ENCODE data around the gene NUDT21. TPM values are rescaled to one million over a fixed set of nuclear protein-coding genes. Genes with fewer than 3 reads are reported as not detected.

The NUDT21 gene
- total and polyA plus RNA-seq, 9 donors, result 40.8 to 163 (median 126) TPM

DNA sequence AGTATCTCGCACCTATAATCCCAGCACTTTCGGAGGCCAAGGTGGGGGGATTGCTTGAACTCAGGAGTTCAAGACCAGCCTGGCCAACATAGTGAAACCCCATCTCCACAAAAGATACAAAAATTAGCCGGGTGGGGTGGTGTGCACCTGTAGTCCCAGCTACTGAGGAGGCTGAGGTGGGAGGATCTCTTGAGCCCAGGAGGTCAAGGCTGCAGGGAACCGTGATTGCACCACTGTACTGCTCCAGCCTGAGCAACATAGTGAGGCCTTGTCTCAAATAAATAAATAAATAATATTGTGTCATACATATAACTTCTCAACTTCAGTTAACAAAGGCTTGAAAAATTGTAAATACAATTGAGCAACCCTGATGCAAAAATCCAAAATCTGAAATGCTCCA, 34.0 kb downstream of the NUDT21 start:
- Histone ChIP-seq H3K4me1 (ENCODE audit: insufficient read depth) (peaks cover 7% of the 10 kb centered on the region), H3K27ac (no peak overlapping the region), H3K9me3 (no peaks in the 10 kb centered on the region), H3K27me3 (no peaks in the 10 kb centered on the region), H3K36me3 (no peaks in the 10 kb centered on the region), H3K4me3 (no peak overlapping the region)
- TF ChIP-seq POLR2A (IDR thresholded peaks at IDR 0.05), result no peak
- TF ChIP-seq, protein P1, sequence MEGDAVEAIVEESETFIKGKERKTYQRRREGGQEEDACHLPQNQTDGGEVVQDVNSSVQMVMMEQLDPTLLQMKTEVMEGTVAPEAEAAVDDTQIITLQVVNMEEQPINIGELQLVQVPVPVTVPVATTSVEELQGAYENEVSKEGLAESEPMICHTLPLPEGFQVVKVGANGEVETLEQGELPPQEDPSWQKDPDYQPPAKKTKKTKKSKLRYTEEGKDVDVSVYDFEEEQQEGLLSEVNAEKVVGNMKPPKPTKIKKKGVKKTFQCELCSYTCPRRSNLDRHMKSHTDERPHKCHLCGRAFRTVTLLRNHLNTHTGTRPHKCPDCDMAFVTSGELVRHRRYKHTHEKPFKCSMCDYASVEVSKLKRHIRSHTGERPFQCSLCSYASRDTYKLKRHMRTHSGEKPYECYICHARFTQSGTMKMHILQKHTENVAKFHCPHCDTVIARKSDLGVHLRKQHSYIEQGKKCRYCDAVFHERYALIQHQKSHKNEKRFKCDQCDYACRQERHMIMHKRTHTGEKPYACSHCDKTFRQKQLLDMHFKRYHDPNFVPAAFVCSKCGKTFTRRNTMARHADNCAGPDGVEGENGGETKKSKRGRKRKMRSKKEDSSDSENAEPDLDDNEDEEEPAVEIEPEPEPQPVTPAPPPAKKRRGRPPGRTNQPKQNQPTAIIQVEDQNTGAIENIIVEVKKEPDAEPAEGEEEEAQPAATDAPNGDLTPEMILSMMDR (IDR thresholded peaks at IDR 0.05), result no peak
- no peak for TF ChIP-seq EP300 (IDR thresholded peaks at IDR 0.05)
- no peak for DNase-seq
- intact Hi-C loops (cut with DNase I), result no loop called here
- 90 to 93% (median 91%) methylated on average over 4 of the region's 4 CpGs for WGBS, 3 donors

DNA sequence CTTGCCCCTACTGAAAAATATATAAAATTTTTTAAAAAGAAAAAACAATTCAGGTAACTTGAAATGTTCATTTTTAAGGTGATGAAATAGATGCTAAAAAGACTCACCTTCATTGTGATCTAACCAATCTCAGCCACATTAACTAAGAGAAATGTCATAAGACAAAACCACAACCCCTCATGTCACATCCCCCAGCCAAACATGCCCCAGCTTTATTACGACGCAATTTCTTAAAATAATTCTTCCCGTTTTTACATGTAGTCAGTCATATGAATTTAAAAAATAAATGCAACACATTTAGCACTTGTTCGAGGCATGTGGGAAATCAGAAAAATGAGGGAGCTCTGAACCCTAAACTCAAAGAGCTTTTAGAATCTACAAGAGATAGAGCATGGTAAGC, 35.3 kb downstream of the NUDT21 start:
- TF ChIP-seq EP300 (IDR thresholded peaks at IDR 0.05) (no peak), POLR2A (IDR thresholded peaks at IDR 0.05) (no peak)
- DNase-seq, result no peak
- Histone ChIP-seq H3K4me3 (no peak overlapping the region), H3K4me1 (ENCODE audit: insufficient read depth) (peaks cover 2% of the 10 kb centered on the region), H3K27ac (no peak overlapping the region), H3K36me3 (no peaks in the 10 kb centered on the region), H3K9me3 (no peaks in the 10 kb centered on the region), H3K27me3 (no peaks in the 10 kb centered on the region)
- intact Hi-C loops (cut with DNase I), result no loop called here
- whole genome bisulfite sequencing, 3 donors, result 85 to 90% (median 89%) methylated on average over 4 of the region's 4 CpGs

DNA sequence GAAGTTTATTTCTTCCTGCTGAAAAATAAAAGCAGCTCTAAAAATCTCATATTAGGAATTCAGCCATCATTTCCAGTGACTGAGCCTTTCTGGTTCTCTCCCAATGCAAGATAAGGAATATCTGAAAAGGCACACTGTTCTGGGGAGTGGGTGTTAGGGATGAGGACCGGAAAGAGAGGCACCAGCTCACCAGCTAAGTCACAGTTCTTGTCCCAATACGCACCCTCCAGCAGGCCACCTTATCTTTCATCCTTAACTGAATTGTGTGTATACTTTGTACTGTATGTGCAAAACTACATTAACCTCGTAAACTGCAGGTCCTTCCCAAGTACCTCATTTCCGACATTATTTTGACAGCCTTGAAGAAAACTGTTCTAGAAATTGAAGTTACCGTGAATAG, 36.8 kb downstream of the NUDT21 start:
- no peaks in the 10 kb centered on the region for H3K36me3 ChIP-seq
- H3K4me3 ChIP-seq, result no peak overlapping the region
- DNase-seq, result no peak
- H3K4me1 ChIP-seq (ENCODE audit: insufficient read depth), result peaks cover 2% of the 10 kb centered on the region
- WGBS, 3 donors, result 69 to 76% (median 75%) methylated on average over 5 of the region's 5 CpGs
- intact Hi-C loops (cut with DNase I), result no loop called here
- H3K27ac ChIP-seq, result no peak overlapping the region
- no peaks in the 10 kb centered on the region for H3K9me3 ChIP-seq
- H3K27me3 ChIP-seq, result no peaks in the 10 kb centered on the region
- TF ChIP-seq EP300 (IDR thresholded peaks at IDR 0.05), result no peak
- TF ChIP-seq, protein P1 (IDR thresholded peaks at IDR 0.05), result no peak
- no peak for TF ChIP-seq POLR2A (IDR thresholded peaks at IDR 0.05)

DNA sequence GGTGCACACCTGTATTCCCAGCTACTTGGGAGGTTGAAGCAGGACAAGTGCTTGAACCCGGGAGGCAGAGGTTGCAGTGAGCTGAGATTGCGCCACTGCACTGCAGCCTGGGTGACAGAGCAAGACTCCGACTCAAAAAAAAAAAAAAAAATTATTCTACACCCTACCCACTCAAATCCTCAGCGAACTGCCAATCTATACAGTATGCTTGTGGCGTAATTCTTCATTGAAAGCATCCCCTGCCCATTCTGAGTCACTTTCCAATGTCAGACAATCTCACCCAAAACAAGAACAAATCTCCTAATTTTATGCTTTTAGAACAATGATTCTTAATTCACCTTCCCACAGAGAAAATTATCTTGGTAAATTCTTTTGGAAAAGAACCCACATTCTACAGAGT, 37.8 kb downstream of the NUDT21 start:
- H3K27ac ChIP-seq, result no peak overlapping the region
- intact Hi-C loops (cut with DNase I), result no loop called here
- TF ChIP-seq, protein P1 (IDR thresholded peaks at IDR 0.05), result no peak
- TF ChIP-seq EP300 (IDR thresholded peaks at IDR 0.05), result no peak
- TF ChIP-seq POLR2A (IDR thresholded peaks at IDR 0.05), result no peak

DNA sequence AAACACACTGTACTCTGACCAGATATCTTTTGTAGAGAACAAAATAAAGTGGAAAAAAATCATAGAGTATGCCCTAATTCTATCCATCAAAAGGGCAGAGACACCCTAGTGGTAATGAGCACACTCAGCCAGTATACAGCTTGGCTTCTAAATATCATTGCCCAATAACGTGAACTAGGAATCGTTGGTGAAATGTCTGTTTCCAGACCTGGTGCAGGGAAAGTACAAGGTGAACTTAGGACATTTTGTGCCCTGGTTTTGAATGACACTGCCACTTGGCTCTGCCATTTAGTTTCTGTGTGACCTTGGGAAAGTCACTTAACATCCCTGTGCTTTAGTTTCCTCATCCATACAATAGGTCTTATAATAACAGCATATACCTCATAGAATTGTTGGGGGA, 39.5 kb downstream of the NUDT21 start:
- TF ChIP-seq, protein P1 (IDR thresholded peaks at IDR 0.05), result no peak
- TF ChIP-seq POLR2A (IDR thresholded peaks at IDR 0.05) (no peak), EP300 (IDR thresholded peaks at IDR 0.05) (no peak)
- no peak overlapping the region for H3K27ac ChIP-seq
- peaks cover 2% of the 10 kb centered on the region for H3K4me1 ChIP-seq (ENCODE audit: insufficient read depth)
- 95 to 98% (median 97%) methylated on average over 2 of the region's 2 CpGs for WGBS, 3 donors
- no peaks in the 10 kb centered on the region for H3K27me3 ChIP-seq
- no peak overlapping the region for H3K4me3 ChIP-seq
- H3K9me3 ChIP-seq, result no peaks in the 10 kb centered on the region
- no peaks in the 10 kb centered on the region for H3K36me3 ChIP-seq
- DNase-seq, result no peak
- intact Hi-C loops (cut with DNase I), result no loop called here

More for the DNA sequence above, 37.8 kb downstream of the NUDT21 start:
- H3K4me1 ChIP-seq (ENCODE audit: insufficient read depth), result peaks cover 2% of the 10 kb centered on the region
- H3K9me3 ChIP-seq, result no peaks in the 10 kb centered on the region
- DNase-seq, result no peak
- 72 to 94% (median 76%) methylated on average over 5 of the region's 5 CpGs for WGBS, 3 donors
- no peaks in the 10 kb centered on the region for H3K36me3 ChIP-seq
- no peak overlapping the region for H3K4me3 ChIP-seq
- no peaks in the 10 kb centered on the region for H3K27me3 ChIP-seq

Data from ovary (tissue), 9 donors.